ENCODE measurements around the gene INTU.
"Not testable (repeated sequence)": the region's sequence is repeated elsewhere in the genome, so short reads cannot be mapped to it uniquely, and the experiment has no call there.

The INTU gene

GRCh38 chr4:127648061-127648460 lies 15.3 kb downstream of the INTU start:
- no peak for DNase-seq

GRCh38 chr4:127655590-127655989 lies 22.8 kb downstream of the INTU start:
- not testable (repeated sequence) for DNase-seq

DNA sequence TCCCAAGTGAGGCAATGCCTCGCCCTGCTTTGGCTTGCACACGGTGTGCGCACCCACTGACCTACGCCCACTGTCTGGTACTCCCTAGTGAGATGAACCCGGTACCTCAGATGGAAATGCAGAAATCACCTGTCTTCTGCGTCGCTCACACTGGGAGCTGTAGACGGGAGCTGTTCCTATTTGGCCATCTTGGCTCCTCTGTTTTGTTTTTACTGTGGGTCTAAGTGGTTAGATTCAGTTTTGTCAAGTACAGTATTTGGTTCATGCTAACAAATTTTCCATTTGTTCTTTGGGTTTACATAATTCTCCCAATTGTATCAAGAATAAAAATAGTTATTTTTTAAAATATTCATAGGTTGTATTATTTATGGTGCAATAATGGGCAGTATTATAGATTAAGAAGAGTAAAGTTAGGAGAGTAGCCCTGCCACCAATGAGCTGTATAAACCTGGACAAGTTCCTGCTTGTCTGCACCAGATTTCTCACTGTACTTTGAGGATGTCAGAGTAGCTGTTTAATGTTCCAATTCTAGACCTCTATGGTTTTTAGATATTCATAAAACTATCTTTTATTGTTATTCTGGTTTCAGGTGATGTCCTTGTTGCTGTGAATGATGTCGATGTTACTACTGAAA lies 23.4 kb downstream of the INTU start:
- DNase-seq: no peak

DNA sequence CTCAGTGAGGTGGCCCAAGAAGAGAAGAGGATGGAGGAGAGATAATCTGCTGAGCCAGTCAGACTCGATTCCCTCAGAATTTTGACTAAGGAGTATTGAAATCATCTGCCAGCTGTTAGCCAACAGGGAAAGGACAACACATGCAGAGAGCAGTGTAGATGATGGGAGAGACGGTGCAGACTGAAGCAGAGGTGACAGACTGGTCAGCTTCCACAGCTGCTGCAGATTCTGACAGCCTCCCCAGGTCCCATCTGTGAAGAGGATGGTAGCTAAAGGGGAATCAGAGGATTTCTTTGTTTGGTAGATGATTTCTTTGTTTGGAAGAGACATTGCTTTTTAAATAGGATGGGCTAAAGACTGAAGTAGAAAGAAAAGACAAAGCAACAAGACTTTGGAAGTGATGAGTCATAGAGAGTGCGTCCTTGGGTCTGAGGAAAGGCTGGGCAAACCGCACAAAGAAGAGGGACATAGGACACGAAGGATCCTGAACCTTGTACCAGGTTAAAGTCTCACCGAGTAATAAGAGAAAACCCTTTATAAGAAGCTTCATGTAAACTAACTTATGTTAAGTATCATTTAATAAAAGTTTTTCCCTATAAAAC lies 27.6 kb downstream of the INTU start:
- DNase-seq: no peak

DNA sequence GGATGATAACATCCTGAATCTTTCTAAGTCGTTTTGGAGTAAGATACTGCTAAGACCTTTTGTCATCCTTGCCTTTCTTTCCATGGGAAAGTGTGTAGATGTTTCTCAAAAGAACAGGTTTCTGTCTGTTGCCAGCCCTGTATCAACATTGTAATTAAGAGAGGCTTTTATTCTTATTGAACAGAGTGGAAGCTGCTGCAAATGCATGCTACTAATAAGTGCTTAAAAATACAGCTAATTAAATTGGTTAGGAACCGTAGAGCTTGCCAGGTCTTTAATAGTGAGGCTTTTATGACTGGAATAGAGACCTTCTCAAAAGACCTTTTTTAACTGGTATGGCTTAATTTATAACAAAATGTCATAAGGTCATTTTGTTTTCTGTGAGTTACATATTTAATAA lies 34.4 kb downstream of the INTU start:
- no peak for DNase-seq

DNA sequence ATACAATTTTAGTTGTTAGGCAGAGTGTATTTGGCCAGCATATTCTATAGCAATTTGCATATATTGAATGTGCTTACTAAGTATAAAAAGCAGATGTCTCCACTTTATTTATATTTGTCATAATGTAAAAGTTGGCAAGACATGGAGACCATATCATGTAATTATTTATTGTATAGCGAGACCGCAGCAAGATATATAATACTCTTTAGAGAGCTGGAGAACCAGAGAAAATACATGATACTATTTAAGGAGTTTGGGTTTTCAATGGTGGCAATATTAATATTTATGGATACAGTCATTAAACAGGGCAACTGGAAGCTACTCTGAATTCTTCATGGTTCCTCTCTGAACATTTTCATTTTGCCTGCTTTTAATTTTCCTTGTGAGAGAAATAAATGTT lies 35.0 kb downstream of the INTU start:
- no peak for DNase-seq

GRCh38 chr4:127668770-127669169 lies 36.0 kb downstream of the INTU start:
- DNase-seq: no peak

GRCh38 chr4:127669691-127670090 lies 36.9 kb downstream of the INTU start:
- DNase-seq: no peak

DNA sequence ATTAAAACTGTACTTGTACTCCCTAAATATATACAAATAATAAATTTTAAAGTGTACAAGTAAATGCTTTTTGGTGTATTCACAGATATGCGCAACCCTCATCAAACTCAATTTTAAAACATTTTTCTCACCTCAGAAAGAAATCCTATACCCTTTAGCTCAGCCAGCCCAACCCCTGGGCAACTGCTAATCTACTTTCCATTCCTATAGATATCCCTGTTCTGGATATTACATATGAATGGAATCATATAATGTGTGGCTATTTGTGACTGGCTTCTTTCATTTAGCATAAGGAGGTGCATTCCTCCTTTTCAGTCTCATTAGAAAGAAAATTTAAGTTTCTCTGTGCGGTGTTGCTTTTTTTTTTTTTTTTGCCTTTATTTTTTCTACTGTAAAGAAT lies 39.4 kb downstream of the INTU start:
- DNase-seq: no peak

DNA sequence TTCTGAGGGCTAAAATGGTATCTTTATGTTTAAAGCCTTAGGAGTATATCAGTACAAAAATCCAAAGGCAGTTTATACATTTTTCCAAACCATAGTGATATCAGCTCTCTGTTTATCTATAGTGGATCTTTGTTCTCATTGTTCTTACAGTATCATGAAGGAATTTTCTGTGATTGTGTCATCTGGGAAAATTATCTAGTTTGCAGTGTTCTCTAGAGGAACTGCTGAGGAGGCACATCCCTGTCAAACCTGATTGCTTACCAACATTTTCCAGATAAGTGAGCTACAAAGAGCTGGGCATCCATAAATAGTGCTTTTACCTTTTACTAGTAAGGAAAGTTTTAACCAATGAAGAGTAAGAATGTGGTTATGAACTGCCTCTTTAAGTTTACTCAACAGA lies 52.5 kb downstream of the INTU start:
- no peak for DNase-seq

DNA sequence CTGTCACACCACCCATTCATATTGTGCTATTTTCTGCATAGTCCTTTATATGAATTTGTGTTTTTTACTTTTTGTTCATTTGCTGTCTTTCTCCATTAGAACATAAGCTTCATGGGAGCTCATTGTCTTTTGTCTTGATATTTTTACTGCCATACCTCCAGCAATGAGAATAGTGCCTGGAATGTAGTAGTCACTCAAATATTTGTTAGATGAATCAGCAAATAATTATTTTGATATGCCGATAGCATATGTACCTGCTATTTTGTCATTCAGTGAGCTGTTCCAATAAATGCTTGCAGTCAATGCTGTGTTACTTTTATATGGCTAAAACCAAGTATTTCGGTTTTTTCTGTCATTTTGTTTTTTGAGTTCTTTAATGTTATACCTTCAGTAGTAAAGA lies 53.9 kb downstream of the INTU start:
- no peak for DNase-seq

- no peak for DNase-seq
Measured at GRCh38 chr4:127687580-127687979, 54.8 kb downstream of the INTU start.

- DNase-seq: peak; percentile 14
Measured at GRCh38 chr4:127698789-127699200, 66.0 kb downstream of the INTU start.

DNA sequence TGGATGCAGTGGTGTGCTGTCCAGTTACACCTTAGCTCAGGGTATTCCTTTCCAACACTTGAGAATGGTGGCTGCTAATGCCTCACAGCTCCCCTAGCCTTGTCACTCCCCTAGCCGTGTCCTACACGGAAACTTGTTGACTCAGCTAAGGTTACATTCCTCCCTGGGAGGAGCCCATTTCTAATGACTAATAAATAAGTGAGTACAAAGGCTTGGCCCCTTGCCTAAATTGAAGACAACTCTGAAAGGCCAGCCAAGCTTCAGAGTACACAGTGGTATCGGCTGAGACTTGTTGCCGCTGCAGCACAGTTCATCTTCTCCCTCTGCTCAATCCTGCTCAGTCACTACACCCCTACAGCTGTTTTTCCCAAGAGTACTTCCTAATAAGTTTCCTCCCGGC lies 76.2 kb downstream of the INTU start:
- peak; percentile 33 for DNase-seq

- DNase-seq: no peak
Measured at GRCh38 chr4:127709456-127709855, 76.7 kb downstream of the INTU start.

- DNase-seq: no peak
Measured at GRCh38 chr4:127730142-127730913, 97.6 kb downstream of the INTU start, which contains the start of gene SLC25A31. TSS of gene SLC25A31 (plus strand) at chr4:127730400. CDS start at chr4:127730546, 146 bp downstream.

- no peak for DNase-seq
Measured at GRCh38 chr4:127731406-127731805, 98.6 kb downstream of the INTU start.

DNA sequence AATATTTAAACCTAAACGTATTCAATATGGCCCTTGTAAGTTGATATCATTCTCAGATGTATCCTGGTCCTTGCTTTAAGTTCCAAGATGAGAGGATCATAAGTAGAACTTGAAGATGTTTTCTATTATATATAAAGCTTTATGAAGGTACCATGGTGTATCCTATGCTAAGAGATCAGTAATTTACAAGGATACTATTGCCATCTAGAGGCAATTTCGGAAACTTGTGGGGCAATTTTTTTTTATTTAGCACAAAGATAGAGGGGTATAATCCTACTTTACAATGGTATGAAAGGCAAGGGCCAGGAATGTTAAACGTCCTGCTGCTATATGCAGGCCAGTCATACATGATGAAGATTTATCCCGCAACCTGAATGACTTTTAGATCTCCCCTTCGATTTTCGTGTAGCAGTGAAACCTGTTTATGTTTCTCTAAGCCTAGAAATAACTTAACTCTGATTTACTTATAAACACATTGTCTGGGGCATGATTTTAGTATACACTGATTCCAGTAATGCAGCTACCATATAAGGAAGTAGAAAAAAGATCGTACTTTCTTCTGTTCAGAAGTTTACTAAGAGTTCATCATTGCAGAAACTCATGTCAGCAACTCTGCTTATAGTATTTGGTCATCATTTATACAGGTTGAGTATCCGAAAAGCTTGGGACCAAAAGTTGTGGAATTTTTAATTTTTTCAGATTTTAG lies 100.0 kb downstream of the INTU start:
- DNase-seq: peak; percentile 69

- DNase-seq: no peak
Measured at GRCh38 chr4:127734976-127735375, 102.2 kb downstream of the INTU start.

DNA sequence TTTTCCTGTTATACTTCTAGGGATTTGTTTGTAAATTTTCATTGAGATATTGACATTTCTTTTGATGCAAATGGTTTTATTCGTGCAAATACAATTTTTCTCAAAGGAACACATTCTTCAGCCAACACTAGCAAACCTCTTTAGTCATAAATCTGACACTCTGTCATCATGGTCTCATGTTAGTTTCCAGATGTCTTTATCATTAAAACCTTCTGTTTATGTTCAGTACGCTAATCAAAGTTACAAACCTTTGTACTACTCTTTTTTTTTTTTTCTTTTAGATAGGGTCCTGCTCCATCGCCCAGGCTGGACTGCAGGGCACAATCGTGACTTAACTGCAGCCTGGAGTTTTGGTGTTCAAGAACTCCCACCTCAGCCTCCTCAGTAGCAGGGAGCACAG lies 104.5 kb downstream of the INTU start:
- no peak for DNase-seq

- no peak for DNase-seq
Measured at GRCh38 chr4:127741247-127741646, 108.5 kb downstream of the INTU start.

GRCh38 chr4:127747883-127748282 lies 115.1 kb downstream of the INTU start:
- no peak for DNase-seq

GRCh38 chr4:127748957-127749356 lies 116.2 kb downstream of the INTU start:
- no peak for DNase-seq

GRCh38 chr4:127756906-127757305 lies 124.1 kb downstream of the INTU start:
- no peak for DNase-seq
